Prostate gland (tissue), 2 donors: ENCODE measurements around the gene JMY.

Source experiments
- POLR2A ChIP-seq: fragments of 450-650 bp; IDR thresholded peaks from one replicate; pipeline ENCODE4 v1.6.1; 2016; ENCODE audit warnings: antibody characterized with exemption, mild to moderate bottlenecking
- POLR2AphosphoS5 ChIP-seq: sonication (generic); formaldehyde crosslinking; IDR thresholded peaks from one replicate; pipeline ENCODE4 v1.6.1; 2017; ENCODE audit warnings: antibody characterized with exemption
- TF ChIP-seq, protein P1 (sequence below), 4 experiments: fragments of 200-600 bp in 2 of 4; fragments of 450-650 bp in 2 of 4; sonication (generic) in 2 of 4; IDR thresholded peaks; 1 replicate in 3 of 4; 2 replicates in 1 of 4; pipeline ENCODE4 v1.5.1; 2016 to 2019; ENCODE audit warnings: antibody characterized with exemption in 4 of 4, mild to moderate bottlenecking in 2 of 4, moderate library complexity in 2 of 4

GRCh38 chr5:79346420-79346824, 110.5 kb downstream of the JMY start:
- TF ChIP-seq, protein P1, sequence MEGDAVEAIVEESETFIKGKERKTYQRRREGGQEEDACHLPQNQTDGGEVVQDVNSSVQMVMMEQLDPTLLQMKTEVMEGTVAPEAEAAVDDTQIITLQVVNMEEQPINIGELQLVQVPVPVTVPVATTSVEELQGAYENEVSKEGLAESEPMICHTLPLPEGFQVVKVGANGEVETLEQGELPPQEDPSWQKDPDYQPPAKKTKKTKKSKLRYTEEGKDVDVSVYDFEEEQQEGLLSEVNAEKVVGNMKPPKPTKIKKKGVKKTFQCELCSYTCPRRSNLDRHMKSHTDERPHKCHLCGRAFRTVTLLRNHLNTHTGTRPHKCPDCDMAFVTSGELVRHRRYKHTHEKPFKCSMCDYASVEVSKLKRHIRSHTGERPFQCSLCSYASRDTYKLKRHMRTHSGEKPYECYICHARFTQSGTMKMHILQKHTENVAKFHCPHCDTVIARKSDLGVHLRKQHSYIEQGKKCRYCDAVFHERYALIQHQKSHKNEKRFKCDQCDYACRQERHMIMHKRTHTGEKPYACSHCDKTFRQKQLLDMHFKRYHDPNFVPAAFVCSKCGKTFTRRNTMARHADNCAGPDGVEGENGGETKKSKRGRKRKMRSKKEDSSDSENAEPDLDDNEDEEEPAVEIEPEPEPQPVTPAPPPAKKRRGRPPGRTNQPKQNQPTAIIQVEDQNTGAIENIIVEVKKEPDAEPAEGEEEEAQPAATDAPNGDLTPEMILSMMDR (IDR thresholded peaks at IDR 0.05) = no peak
- TF ChIP-seq POLR2AphosphoS5 (no peak), POLR2A (no peak)
